Ascending aorta (tissue), 2 donors: ENCODE results near the gene UGCG. TPM values are rescaled to one million over a fixed set of nuclear protein-coding genes. Genes with fewer than 3 reads are reported as not detected.
"Not testable (repeated sequence)": the region's sequence is repeated elsewhere in the genome, so short reads cannot be mapped to it uniquely, and the experiment has no call there.

Experiments used
- DNase-seq, 2 donors: peaks; one replicate each; pipeline ENCODE4 v3.0.0-alpha.2; 2019; ENCODE audit warnings: low spot score in 2 of 2
- H3K27ac ChIP-seq, 2 donors: fragments of 200-600 bp; sonication (generic); one replicate each; pipeline ENCODE4 v1.5.1; 2016 to 2017; ENCODE audit warnings: mild to moderate bottlenecking in 1 of 2
- H3K27me3 ChIP-seq: fragments of 200-600 bp; sonication (generic); one replicate; pipeline ENCODE4 v1.5.1; 2017
- H3K36me3 ChIP-seq, 2 donors: fragments of 200-600 bp; sonication (generic); one replicate each; pipeline ENCODE4 v1.5.1; 2016
- H3K4me1 ChIP-seq, 2 donors: fragments of 200-600 bp; sonication (generic); one replicate each; pipeline ENCODE4 v1.5.1; 2016 to 2017; ENCODE audit warnings: mild to moderate bottlenecking in 1 of 2
- H3K4me3 ChIP-seq, 2 donors: fragments of 200-600 bp; sonication (generic); one replicate each; pipeline ENCODE4 v1.5.1; 2016 to 2017; ENCODE audit warnings: mild to moderate bottlenecking in 1 of 2
- H3K9me3 ChIP-seq, 2 donors: fragments of 200-600 bp; sonication (generic); one replicate each; pipeline ENCODE4 v1.5.1; 2016
- CTCF ChIP-seq, 3 experiments: fragments of 200-600 bp in 2 of 3; fragments of 450-650 bp in 1 of 3; sonication (generic) in 2 of 3; IDR thresholded peaks; one replicate each; pipeline ENCODE4 v1.5.1; 2016 to 2019; ENCODE audit warnings: antibody characterized with exemption in 3 of 3, mild to moderate bottlenecking in 1 of 3, moderate library complexity in 1 of 3
- intact Hi-C: fragments of 100-400 bp; cut with DNase I; formaldehyde crosslinking; loops from one replicate; pipeline ENCODE4 v1.15.1; 2023
- total RNA-seq: library from RNA; depleted of rRNA; stranded (reverse); fragments of >200 nt; gene quantifications from one replicate; pipeline ENCODE4 v1.1.0, GENCODE V29; 2016

UGCG gene
- total RNA-seq, 1 donor from 2014 or later: 5.7 TPM

DNA sequence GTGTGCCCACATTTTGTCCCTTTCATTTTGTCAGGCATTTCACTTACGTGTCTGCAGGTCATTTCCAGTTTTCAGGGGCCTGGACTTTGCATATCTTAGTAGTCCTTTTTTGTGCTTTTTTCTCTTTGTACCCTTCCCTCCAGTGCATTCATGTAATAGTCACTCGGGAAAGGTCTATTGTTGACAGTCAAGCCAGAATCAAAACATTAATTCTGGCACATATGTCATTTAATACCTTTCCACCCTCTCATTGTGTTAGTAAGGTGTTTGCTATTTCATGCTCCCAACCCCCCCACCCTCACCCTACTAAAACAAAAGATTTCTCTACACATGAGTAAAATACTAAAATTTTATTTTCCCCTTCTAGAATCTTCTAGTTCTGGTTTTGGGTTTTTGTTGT, 42.7 kb downstream of the UGCG start:
- H3K4me3 ChIP-seq: no peak overlapping the region
- H3K27me3 ChIP-seq: no peaks in the 10 kb centered on the region
- peaks cover 0 to 4% of the 10 kb centered on the region in 2 donors for H3K4me1 ChIP-seq
- intact Hi-C loops: no loop called here
- H3K9me3 ChIP-seq: no peaks in the 10 kb centered on the region
- DNase-seq: no peak
- peaks cover 6 to 7% of the 10 kb centered on the region in 2 donors for H3K36me3 ChIP-seq
- no peak for TF ChIP-seq CTCF (IDR thresholded peaks at IDR 0.05)
- H3K27ac ChIP-seq: no peak overlapping the region

DNA sequence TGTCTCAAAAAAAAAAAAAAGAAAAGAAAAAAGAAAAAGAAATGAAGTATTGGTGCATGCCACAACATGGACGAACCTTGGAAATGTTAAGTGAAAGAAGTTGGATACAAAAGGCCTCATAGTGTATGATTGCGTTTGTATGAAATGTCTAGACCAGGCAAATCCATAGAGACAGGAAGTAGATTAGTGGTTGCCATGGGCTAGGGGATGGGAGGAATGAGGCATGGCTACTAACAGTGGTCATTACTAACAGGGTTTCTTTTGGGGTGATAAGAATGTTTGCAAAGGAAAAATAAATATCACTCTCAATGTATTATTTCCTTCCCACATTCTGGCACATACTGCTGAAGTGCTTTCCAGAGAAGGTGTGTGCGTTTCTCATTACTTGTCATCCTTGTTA, 44.1 kb downstream of the UGCG start:
- H3K9me3 ChIP-seq: no peaks in the 10 kb centered on the region
- DNase-seq: no peak
- no peak for TF ChIP-seq CTCF (IDR thresholded peaks at IDR 0.05)
- no peak overlapping the region for H3K27ac ChIP-seq
- peaks cover 0 to 3% of the 10 kb centered on the region in 2 donors for H3K36me3 ChIP-seq
- intact Hi-C loops: no loop called here
- H3K4me3 ChIP-seq: no peak overlapping the region
- no peaks in the 10 kb centered on the region for H3K27me3 ChIP-seq
- peaks cover 0 to 4% of the 10 kb centered on the region in 2 donors for H3K4me1 ChIP-seq

DNA sequence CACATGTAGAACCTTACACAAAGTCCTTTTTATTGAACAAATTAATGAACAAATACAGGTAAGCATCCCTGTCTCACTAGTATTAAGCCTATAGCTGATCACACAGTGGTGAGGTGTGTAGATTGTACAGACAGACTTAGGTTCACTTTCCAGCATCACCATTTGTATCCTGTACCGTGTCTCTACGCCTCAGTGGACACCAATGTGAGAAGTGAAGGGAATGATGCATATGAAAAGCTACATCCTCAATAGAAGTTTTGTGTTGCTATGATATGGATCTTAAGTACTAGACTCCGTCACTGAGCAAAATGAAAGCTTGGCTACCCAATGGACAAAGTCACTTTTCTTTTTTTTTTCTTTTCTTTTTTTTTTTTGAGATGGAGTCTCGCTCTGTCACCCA, 46.6 kb downstream of the UGCG start:
- Histone ChIP-seq H3K4me1 (no peaks in the 10 kb centered on the region), H3K9me3 (no peaks in the 10 kb centered on the region), H3K27me3 (no peaks in the 10 kb centered on the region), H3K4me3 (no peak overlapping the region), H3K27ac (no peak overlapping the region), H3K36me3 (no peaks in the 10 kb centered on the region)
- intact Hi-C loops: no loop called here
- TF ChIP-seq CTCF (IDR thresholded peaks at IDR 0.05): no peak
- no peak for DNase-seq

- H3K4me1 ChIP-seq: no peaks in the 10 kb centered on the region
- intact Hi-C loops: no loop called here
- H3K27ac ChIP-seq: no peak overlapping the region
- no peak for DNase-seq
- H3K9me3 ChIP-seq: no peaks in the 10 kb centered on the region
- no peak for TF ChIP-seq CTCF (IDR thresholded peaks at IDR 0.05)
- H3K36me3 ChIP-seq: no peaks in the 10 kb centered on the region
- no peaks in the 10 kb centered on the region for H3K27me3 ChIP-seq
- no peak overlapping the region for H3K4me3 ChIP-seq
These were observed 47.1 kb downstream of the UGCG start for GRCh38 chr9:111943746-111944145.

- H3K9me3 ChIP-seq: no peaks in the 10 kb centered on the region
- no peaks in the 10 kb centered on the region for H3K36me3 ChIP-seq
- no peak overlapping the region for H3K27ac ChIP-seq
- H3K4me3 ChIP-seq: no peak overlapping the region
- no peak for TF ChIP-seq CTCF (IDR thresholded peaks at IDR 0.05)
- no peak for DNase-seq
- H3K27me3 ChIP-seq: no peaks in the 10 kb centered on the region
- no peaks in the 10 kb centered on the region for H3K4me1 ChIP-seq
- intact Hi-C loops: no loop called here
These were observed 47.7 kb downstream of the UGCG start for GRCh38 chr9:111944241-111944866.

DNA sequence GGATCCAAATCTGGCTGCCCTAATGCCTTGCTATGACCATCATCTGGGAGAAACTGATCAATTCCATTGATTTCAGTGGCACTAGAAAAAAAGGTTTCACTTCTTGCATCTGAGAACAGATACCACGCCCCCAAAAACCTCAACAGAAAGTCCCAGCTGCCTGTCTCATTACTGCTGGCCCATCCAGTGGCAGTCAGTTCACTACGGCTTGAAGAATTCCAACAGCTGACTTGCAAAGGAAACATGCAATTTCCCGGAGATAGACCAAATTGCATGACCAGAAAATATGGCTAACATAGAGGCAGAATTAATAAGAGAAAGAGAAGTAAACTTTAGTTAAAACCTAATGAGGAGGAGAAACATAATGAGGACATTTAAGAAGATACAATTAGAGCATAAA, 48.6 kb downstream of the UGCG start:
- Histone ChIP-seq H3K9me3 (no peaks in the 10 kb centered on the region), H3K4me1 (no peaks in the 10 kb centered on the region), H3K27me3 (no peaks in the 10 kb centered on the region), H3K27ac (no peak overlapping the region), H3K4me3 (no peak overlapping the region), H3K36me3 (no peaks in the 10 kb centered on the region)
- DNase-seq: no peak
- no peak for TF ChIP-seq CTCF (IDR thresholded peaks at IDR 0.05)
- intact Hi-C loops: no loop called here

DNA sequence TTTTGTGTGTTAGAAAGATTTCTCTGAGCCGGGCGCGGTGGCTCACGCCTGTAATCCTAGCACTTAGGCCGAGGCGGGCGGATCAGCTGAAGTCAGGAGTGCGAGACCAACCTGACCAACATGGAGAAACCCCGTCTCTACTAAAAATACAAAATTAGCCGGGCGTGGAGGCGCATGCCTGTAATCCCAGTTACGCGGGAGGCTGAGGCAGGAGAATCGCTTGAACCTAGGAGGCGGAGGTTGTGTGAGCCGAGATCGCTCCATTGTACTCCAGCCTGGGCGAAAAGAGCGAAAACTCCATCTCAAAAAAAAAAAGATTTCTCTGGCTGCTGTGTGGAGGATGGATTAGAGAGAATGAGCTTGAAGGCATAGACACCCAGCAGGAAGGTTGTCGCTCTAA, 51.5 kb downstream of the UGCG start:
- H3K4me1 ChIP-seq, H3K27ac ChIP-seq, intact Hi-C loops, DNase-seq, H3K36me3 ChIP-seq, H3K27me3 ChIP-seq, H3K4me3 ChIP-seq, H3K9me3 ChIP-seq: not testable (repeated sequence)
